Left renal cortex interstitium (tissue), 4 donors: ENCODE results near the gene ARHGAP10. TPM values are rescaled to one million over a fixed set of nuclear protein-coding genes. Genes with fewer than 3 reads are reported as not detected.

Experiments used
- DNase-seq, 4 donors: peaks; one replicate each; pipeline ENCODE4 v3.0.0-alpha.2; 2013; ENCODE audit warnings: low read depth in 4 of 4, low spot score in 2 of 4, missing footprints in 1 of 4
- polyA plus RNA-seq, 4 donors: library from polyadenylated mRNA; unstranded; fragments of 120-200 nt; gene quantifications; one replicate each; pipeline ENCODE4 v1.2.1, GENCODE V29; 2013; ENCODE audit not compliant: insufficient read length in 4 of 4

The ARHGAP10 gene
- polyA plus RNA-seq, 4 donors = 18.3 to 20.9 (median 19.5) TPM

GRCh38 chr4:148007792-148008191 is 275.9 kb downstream of the ARHGAP10 start:
- no peak for DNase-seq

GRCh38 chr4:148015058-148015457 is 283.2 kb downstream of the ARHGAP10 start:
- DNase-seq = no peak

- DNase-seq = no peak
These were observed 283.6 kb downstream of the ARHGAP10 start for GRCh38 chr4:148015468-148015867.

- no peak for DNase-seq
These were observed 284.3 kb downstream of the ARHGAP10 start for GRCh38 chr4:148016063-148016637.

GRCh38 chr4:148017801-148018200 is 285.9 kb downstream of the ARHGAP10 start:
- DNase-seq = no peak

GRCh38 chr4:148021686-148022085 is 289.8 kb downstream of the ARHGAP10 start:
- no peak for DNase-seq

GRCh38 chr4:148022975-148023374 is 291.1 kb downstream of the ARHGAP10 start:
- DNase-seq = no peak

- no peak for DNase-seq
These were observed 291.8 kb downstream of the ARHGAP10 start for GRCh38 chr4:148023512-148024181.

- DNase-seq = no peak
These were observed 294.1 kb downstream of the ARHGAP10 start for GRCh38 chr4:148025981-148026380.

GRCh38 chr4:148027201-148027600 is 295.3 kb downstream of the ARHGAP10 start:
- DNase-seq = no peak

GRCh38 chr4:148029781-148030180 is 297.9 kb downstream of the ARHGAP10 start:
- no peak for DNase-seq

GRCh38 chr4:148030193-148030873 is 298.4 kb downstream of the ARHGAP10 start:
- no peak for DNase-seq

GRCh38 chr4:148034813-148035212 is 302.9 kb downstream of the ARHGAP10 start:
- DNase-seq = no peak

- DNase-seq = no peak
These were observed 309.9 kb downstream of the ARHGAP10 start for GRCh38 chr4:148041606-148042329.

- no peak for DNase-seq
These were observed 312.4 kb downstream of the ARHGAP10 start for GRCh38 chr4:148044089-148044911.

GRCh38 chr4:148044912-148045352 is 313.0 kb downstream of the ARHGAP10 start:
- no peak for DNase-seq

GRCh38 chr4:148048598-148048997 is 316.7 kb downstream of the ARHGAP10 start:
- DNase-seq = no peak

GRCh38 chr4:148051403-148051802 is 319.5 kb downstream of the ARHGAP10 start:
- no peak for DNase-seq

- DNase-seq = no peak
These were observed 320.6 kb downstream of the ARHGAP10 start for GRCh38 chr4:148052448-148052847.

- no peak for DNase-seq
These were observed 321.6 kb downstream of the ARHGAP10 start for GRCh38 chr4:148053298-148054003.
